ENCODE data around the gene SEMA6A.
A peak's percentile ranks its signal among the peaks of the same experiment; 100 is the strongest.

GRCh38 chr5:116574367-116575325 lies at the start of gene SEMA6A:
- TF ChIP-seq CTCF (IDR thresholded peaks at IDR 0.05) (peak in 2 of 4 donors; percentile 4 to 15), POLR2A (IDR thresholded peaks at IDR 0.05) (peak; percentile 62)

All from right lobe of liver (tissue), 4 donors.